ENCODE data around the gene NFIB.

NFIB gene

GRCh38 chr9:14189578-14189977, 124.4 kb downstream of the NFIB start:
- H3K4me1 ChIP-seq (ENCODE audit: insufficient read depth, low read length, poor library complexity, severe bottlenecking): no peaks in the 10 kb centered on the region
- H3K36me3 ChIP-seq (ENCODE audit: insufficient read depth, low read length): no peaks in the 10 kb centered on the region
- H3K4me2 ChIP-seq (ENCODE audit: low read depth, low read length, poor library complexity, severe bottlenecking): no peak overlapping the region
- H3F3A ChIP-seq (ENCODE audit: low read depth): no peaks in the 10 kb centered on the region
- H3K27me3 ChIP-seq (ENCODE audit: insufficient read depth, low read length, poor library complexity, severe bottlenecking): peaks cover 25% of the 10 kb centered on the region
- no peaks in the 10 kb centered on the region for H3K9me3 ChIP-seq (ENCODE audit: insufficient read depth, low read depth, low read length)
- H3K79me2 ChIP-seq (ENCODE audit: insufficient read depth, low read length): no peaks in the 10 kb centered on the region
- H3K9me2 ChIP-seq (replicated peaks; ENCODE audit: low read depth, low read length): no peaks in the 10 kb centered on the region
- TF ChIP-seq CTCF (conservative IDR thresholded peaks at IDR 0.05; ENCODE audit: low read length): no peak
- no peak for TF ChIP-seq EZH2phosphoT487 (IDR thresholded peaks at IDR 0.05; ENCODE audit: borderline replicate concordance)
- H3K4me3 ChIP-seq (ENCODE audit: low read length, poor library complexity, severe bottlenecking): no peak overlapping the region
- no peaks in the 10 kb centered on the region for H4K20me1 ChIP-seq (ENCODE audit: insufficient read depth, low read length, poor library complexity, severe bottlenecking)
- no peak overlapping the region for H3K9ac ChIP-seq (ENCODE audit: low read depth, low read length, poor library complexity, severe bottlenecking)
- no peak overlapping the region for H2AFZ ChIP-seq (ENCODE audit: low read length)

- no peaks in the 10 kb centered on the region for H3K9me3 ChIP-seq (ENCODE audit: insufficient read depth, low read depth, low read length)
- no peak overlapping the region for H3K4me2 ChIP-seq (ENCODE audit: low read depth, low read length, poor library complexity, severe bottlenecking)
- H3K79me2 ChIP-seq (ENCODE audit: insufficient read depth, low read length): no peaks in the 10 kb centered on the region
- H3K4me1 ChIP-seq (ENCODE audit: insufficient read depth, low read length, poor library complexity, severe bottlenecking): no peaks in the 10 kb centered on the region
- H3F3A ChIP-seq (ENCODE audit: low read depth): no peaks in the 10 kb centered on the region
- H3K9ac ChIP-seq (ENCODE audit: low read depth, low read length, poor library complexity, severe bottlenecking): no peak overlapping the region
- no peak overlapping the region for H3K4me3 ChIP-seq (ENCODE audit: low read length, poor library complexity, severe bottlenecking)
- TF ChIP-seq EZH2phosphoT487 (IDR thresholded peaks at IDR 0.05; ENCODE audit: borderline replicate concordance) (no peak), CTCF (conservative IDR thresholded peaks at IDR 0.05; ENCODE audit: low read length) (no peak)
- no peak overlapping the region for H2AFZ ChIP-seq (ENCODE audit: low read length)
- H4K20me1 ChIP-seq (ENCODE audit: insufficient read depth, low read length, poor library complexity, severe bottlenecking): no peaks in the 10 kb centered on the region
- no peaks in the 10 kb centered on the region for H3K36me3 ChIP-seq (ENCODE audit: insufficient read depth, low read length)
- no peaks in the 10 kb centered on the region for H3K9me2 ChIP-seq (replicated peaks; ENCODE audit: low read depth, low read length)
- peaks cover 25% of the 10 kb centered on the region for H3K27me3 ChIP-seq (ENCODE audit: insufficient read depth, low read length, poor library complexity, severe bottlenecking)
These were observed 124.8 kb downstream of the NFIB start for GRCh38 chr9:14189146-14189545.

- H3K4me1 ChIP-seq (ENCODE audit: insufficient read depth, low read length, poor library complexity, severe bottlenecking): no peaks in the 10 kb centered on the region
- H3K27me3 ChIP-seq (ENCODE audit: insufficient read depth, low read length, poor library complexity, severe bottlenecking): peaks cover 25% of the 10 kb centered on the region
- no peak overlapping the region for H3K4me2 ChIP-seq (ENCODE audit: low read depth, low read length, poor library complexity, severe bottlenecking)
- no peaks in the 10 kb centered on the region for H3K36me3 ChIP-seq (ENCODE audit: insufficient read depth, low read length)
- H3K9me2 ChIP-seq (replicated peaks; ENCODE audit: low read depth, low read length): no peaks in the 10 kb centered on the region
- no peaks in the 10 kb centered on the region for H4K20me1 ChIP-seq (ENCODE audit: insufficient read depth, low read length, poor library complexity, severe bottlenecking)
- TF ChIP-seq CTCF (conservative IDR thresholded peaks at IDR 0.05; ENCODE audit: low read length) (no peak), EZH2phosphoT487 (IDR thresholded peaks at IDR 0.05; ENCODE audit: borderline replicate concordance) (no peak)
- no peak overlapping the region for H2AFZ ChIP-seq (ENCODE audit: low read length)
- no peaks in the 10 kb centered on the region for H3F3A ChIP-seq (ENCODE audit: low read depth)
- no peak overlapping the region for H3K9ac ChIP-seq (ENCODE audit: low read depth, low read length, poor library complexity, severe bottlenecking)
- no peaks in the 10 kb centered on the region for H3K79me2 ChIP-seq (ENCODE audit: insufficient read depth, low read length)
- H3K4me3 ChIP-seq (ENCODE audit: low read length, poor library complexity, severe bottlenecking): no peak overlapping the region
- no peaks in the 10 kb centered on the region for H3K9me3 ChIP-seq (ENCODE audit: insufficient read depth, low read depth, low read length)
These were observed 125.4 kb downstream of the NFIB start for GRCh38 chr9:14188538-14188937.
